MM.1S (cell line): ENCODE measurements around the gene CDK5RAP1.

ENCODE experiments used
- CTCF ChIP-seq: fragments of 300-600 bp; sonication (generic); IDR thresholded peaks from 2 replicates; pipeline ENCODE4 v1.5.1; 2016; ENCODE audit warnings: antibody characterized with exemption, low read length, mixed read lengths
- EZH2phosphoT487 ChIP-seq: fragments of 300-600 bp; sonication (generic); IDR thresholded peaks from 2 replicates; pipeline ENCODE4 v1.6.1; 2018; ENCODE audit warnings: antibody characterized with exemption, low read length

- TF ChIP-seq CTCF (no peak), EZH2phosphoT487 (no peak)
These were observed 16.7 kb upstream of the CDK5RAP1 start for GRCh38 chr20:33418033-33418432.
